Nephron progenitor cell (in vitro differentiated cells): ENCODE data around the gene RCC1.
A peak's percentile ranks its signal among the peaks of the same experiment; 100 is the strongest.
"Not testable (repeated sequence)": the region's sequence is repeated elsewhere in the genome, so short reads cannot be mapped to it uniquely, and the experiment has no call there.

ENCODE experiments used
- DNase-seq: peaks from one replicate; pipeline ENCODE4 v3.0.0; 2021
- H3K27ac Mint-ChIP-seq: 2 replicates; pipeline ENCODE4 v1.8.0; 2021; ENCODE audit warnings: mild to moderate bottlenecking, moderate library complexity, mixed read lengths
- H3K27me3 Mint-ChIP-seq: 2 replicates; pipeline ENCODE4 v1.8.0; 2021; ENCODE audit warnings: mild to moderate bottlenecking, low read depth, mixed read lengths; ENCODE audit not compliant: poor library complexity
- H3K36me3 Mint-ChIP-seq: 2 replicates; pipeline ENCODE4 v1.8.0; 2021; ENCODE audit warnings: low read depth, mixed read lengths
- H3K4me1 Mint-ChIP-seq: 2 replicates; pipeline ENCODE4 v1.8.0; 2021; ENCODE audit warnings: mixed read lengths
- H3K4me3 Mint-ChIP-seq: 2 replicates; pipeline ENCODE4 v1.8.0; 2021; ENCODE audit warnings: mild to moderate bottlenecking, moderate library complexity, mixed read lengths
- H3K9me3 Mint-ChIP-seq: 2 replicates; pipeline ENCODE4 v1.8.0; 2021; ENCODE audit warnings: mild to moderate bottlenecking, moderate library complexity, mixed read lengths
- TF ChIP-seq, protein P1 (sequence below): fragments of 200-600 bp; sonication (generic); IDR thresholded peaks from 2 replicates; pipeline ENCODE4 v1.5.0; 2021; ENCODE audit warnings: antibody characterized with exemption

RCC1 gene

GRCh38 chr1:28508435-28508754 is 2.6 kb downstream of the RCC1 start:
- Mint-ChIP-seq H3K4me1 (peaks cover 44% of the 10 kb centered on the region), H3K27me3 (no peaks in the 10 kb centered on the region), H3K27ac (peak overlapping the region; percentile 97)

GRCh38 chr1:28509705-28510272 is 3.9 kb downstream of the RCC1 start:
- peaks cover 67% of the 10 kb centered on the region for H3K36me3 Mint-ChIP-seq
- peaks cover under 1% of the 10 kb centered on the region for H3K27me3 Mint-ChIP-seq
- no peak for DNase-seq

More at GRCh38 chr1:28508435-28508754, 2.6 kb downstream of the RCC1 start:
- no peak for DNase-seq
- peaks cover 56% of the 10 kb centered on the region for H3K36me3 Mint-ChIP-seq
- H3K4me3 Mint-ChIP-seq, result peak overlapping the region; percentile 98
- H3K9me3 Mint-ChIP-seq, result peaks cover 6% of the 10 kb centered on the region
- TF ChIP-seq, protein P1, sequence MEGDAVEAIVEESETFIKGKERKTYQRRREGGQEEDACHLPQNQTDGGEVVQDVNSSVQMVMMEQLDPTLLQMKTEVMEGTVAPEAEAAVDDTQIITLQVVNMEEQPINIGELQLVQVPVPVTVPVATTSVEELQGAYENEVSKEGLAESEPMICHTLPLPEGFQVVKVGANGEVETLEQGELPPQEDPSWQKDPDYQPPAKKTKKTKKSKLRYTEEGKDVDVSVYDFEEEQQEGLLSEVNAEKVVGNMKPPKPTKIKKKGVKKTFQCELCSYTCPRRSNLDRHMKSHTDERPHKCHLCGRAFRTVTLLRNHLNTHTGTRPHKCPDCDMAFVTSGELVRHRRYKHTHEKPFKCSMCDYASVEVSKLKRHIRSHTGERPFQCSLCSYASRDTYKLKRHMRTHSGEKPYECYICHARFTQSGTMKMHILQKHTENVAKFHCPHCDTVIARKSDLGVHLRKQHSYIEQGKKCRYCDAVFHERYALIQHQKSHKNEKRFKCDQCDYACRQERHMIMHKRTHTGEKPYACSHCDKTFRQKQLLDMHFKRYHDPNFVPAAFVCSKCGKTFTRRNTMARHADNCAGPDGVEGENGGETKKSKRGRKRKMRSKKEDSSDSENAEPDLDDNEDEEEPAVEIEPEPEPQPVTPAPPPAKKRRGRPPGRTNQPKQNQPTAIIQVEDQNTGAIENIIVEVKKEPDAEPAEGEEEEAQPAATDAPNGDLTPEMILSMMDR, result no peak

DNA sequence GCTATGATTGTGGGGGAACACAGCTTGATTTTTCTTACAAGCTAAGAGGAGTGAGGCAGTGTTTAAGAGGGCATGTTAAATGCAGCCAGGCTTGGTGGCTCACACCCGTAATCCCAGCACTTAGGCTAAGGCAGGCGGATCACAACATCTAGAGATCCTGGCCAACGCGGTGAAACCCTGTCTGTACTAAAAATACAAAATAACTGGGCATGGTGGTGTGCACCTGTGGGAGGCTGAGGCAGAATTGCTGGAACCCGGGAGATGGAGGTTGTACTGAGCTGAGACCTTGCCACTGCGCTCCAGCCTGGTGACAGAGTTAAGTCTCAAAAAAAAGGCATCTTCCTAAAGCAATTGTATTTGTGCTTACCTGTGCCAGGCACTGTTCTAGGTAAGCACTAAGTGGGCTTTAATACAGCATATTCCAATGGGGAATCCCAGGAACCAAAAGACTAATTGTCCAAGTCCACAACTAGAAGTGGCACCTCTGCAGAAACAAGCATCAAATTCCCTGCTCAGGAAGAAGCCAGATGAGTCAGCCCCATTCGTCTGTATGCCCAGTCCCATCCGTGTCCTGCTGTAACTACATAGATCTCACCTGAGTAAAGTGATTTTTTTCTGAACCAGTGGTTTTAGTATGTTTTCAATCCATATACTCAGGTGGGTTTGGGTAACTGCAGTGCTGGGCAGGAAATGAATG is 4.6 kb downstream of the RCC1 start:
- Mint-ChIP-seq H3K4me3 (peak overlapping the region; percentile 98), H3K27me3 (peaks cover 3% of the 10 kb centered on the region), H3K9me3 (peaks cover 6% of the 10 kb centered on the region), H3K4me1 (peaks cover 41% of the 10 kb centered on the region), H3K27ac (peak overlapping the region; percentile 97), H3K36me3 (peaks cover 69% of the 10 kb centered on the region)
- DNase-seq, result no peak
- TF ChIP-seq, protein P1, result no peak

More at GRCh38 chr1:28509705-28510272, 3.9 kb downstream of the RCC1 start:
- Mint-ChIP-seq H3K9me3 (peaks cover 6% of the 10 kb centered on the region), H3K4me1 (peaks cover 44% of the 10 kb centered on the region), H3K27ac (peak overlapping the region; percentile 97), H3K4me3 (peak overlapping the region; percentile 98)
- TF ChIP-seq, protein P1, result no peak

- peaks cover 6% of the 10 kb centered on the region for H3K9me3 Mint-ChIP-seq
- peaks cover 3% of the 10 kb centered on the region for H3K27me3 Mint-ChIP-seq
- H3K4me3 Mint-ChIP-seq, result peak overlapping the region; percentile 15
- TF ChIP-seq, protein P1, result no peak
- H3K27ac Mint-ChIP-seq, result peak overlapping the region; percentile 97
- no peak for DNase-seq
- H3K4me1 Mint-ChIP-seq, result peaks cover 35% of the 10 kb centered on the region
- H3K36me3 Mint-ChIP-seq, result peaks cover 69% of the 10 kb centered on the region
These were observed 5.2 kb downstream of the RCC1 start for GRCh38 chr1:28510970-28511440.

DNA sequence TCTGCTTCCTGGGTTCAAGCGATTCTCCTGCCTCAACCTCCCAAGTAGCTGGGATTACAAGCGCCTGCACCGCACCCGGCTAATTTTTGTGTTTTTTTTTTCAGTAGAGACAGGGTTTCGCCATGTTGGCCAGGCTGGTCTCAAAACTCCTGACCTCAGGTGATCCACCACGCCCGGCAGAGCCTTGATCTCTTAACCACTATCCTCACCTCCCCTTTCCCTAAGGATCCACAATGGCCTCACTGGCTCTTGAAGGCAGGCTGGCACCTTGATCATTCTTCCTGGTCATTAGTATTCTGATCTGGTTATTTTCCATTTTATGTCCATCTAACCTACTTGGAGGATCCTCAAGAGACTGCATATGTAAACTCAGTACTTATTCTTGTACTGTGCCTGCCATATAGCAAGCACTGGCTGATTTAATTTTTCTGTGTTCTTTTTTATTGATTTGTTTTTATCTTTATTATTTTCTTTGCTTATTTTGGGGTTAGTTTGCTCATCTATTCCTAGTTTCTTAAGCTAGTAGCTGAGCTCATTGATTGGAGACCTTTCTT is 6.3 kb downstream of the RCC1 start:
- Mint-ChIP-seq H3K4me1 (peaks cover 36% of the 10 kb centered on the region), H3K9me3 (peaks cover 6% of the 10 kb centered on the region), H3K27me3 (peaks cover 3% of the 10 kb centered on the region), H3K36me3 (peaks cover 69% of the 10 kb centered on the region), H3K27ac (peak overlapping the region; percentile 82), H3K4me3 (no peak overlapping the region)
- TF ChIP-seq, protein P1, result no peak
- DNase-seq, result no peak

GRCh38 chr1:28514445-28514933 is 8.6 kb downstream of the RCC1 start:
- not testable (repeated sequence) for H3K4me3 Mint-ChIP-seq, H3K9me3 Mint-ChIP-seq, H3K27me3 Mint-ChIP-seq, DNase-seq
- Mint-ChIP-seq H3K4me1 (peaks cover 33% of the 10 kb centered on the region), H3K27ac (peak overlapping the region; percentile 96), H3K36me3 (peaks cover 49% of the 10 kb centered on the region)
